Suppressor macrophage treated with lipopolysaccharide for 1 hour (primary cell): ENCODE results near the gene CSE1L.
"Not testable (repeated sequence)": the region's sequence is repeated elsewhere in the genome, so short reads cannot be mapped to it uniquely, and the experiment has no call there.

Source experiments
- DNase-seq, 3 donors: peaks; one replicate each; pipeline ENCODE4 v3.0.0-alpha.2; 2020 to 2022

Gene CSE1L

DNA sequence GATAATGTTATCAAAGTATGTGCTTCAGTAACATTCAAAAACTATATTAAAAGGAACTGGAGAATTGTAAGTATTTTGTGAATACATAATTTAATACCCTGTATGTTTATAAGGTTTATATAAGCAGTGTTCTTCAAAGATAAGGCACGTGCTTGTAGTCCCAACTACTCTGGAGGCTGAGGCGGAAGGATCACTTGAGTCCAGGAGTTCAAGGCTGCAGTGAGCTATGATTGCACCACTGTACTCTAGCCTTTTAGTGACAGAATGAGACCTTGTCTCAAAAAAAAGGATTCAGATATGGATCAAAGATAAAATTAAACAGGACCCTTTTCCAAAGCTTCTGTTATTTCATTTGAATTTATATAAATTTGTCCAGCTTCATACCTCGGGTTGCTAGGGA is 17.2 kb downstream of the CSE1L start:
- DNase-seq: no peak

DNA sequence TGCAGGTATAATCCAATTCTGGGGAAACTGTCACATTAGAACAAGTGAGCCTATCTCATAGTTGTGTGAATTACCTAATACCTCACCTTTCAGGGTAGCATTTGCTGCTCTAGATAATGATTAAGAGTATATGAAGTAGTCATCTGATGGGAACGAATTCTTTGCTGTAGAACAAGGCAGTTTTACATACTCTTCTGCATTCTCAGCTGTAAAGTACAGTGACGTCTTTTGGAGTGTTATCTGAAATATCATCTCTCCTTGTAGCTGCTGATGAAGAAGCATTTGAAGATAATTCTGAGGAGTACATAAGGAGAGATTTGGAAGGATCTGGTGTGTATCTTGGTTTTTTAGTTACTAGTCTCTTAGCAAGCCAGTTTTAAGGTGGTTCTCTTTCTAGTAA is 28.4 kb downstream of the CSE1L start:
- no peak for DNase-seq

- DNase-seq: no peak
Observed at GRCh38 chr20:49078310-49078709, 32.2 kb downstream of the CSE1L start.

DNA sequence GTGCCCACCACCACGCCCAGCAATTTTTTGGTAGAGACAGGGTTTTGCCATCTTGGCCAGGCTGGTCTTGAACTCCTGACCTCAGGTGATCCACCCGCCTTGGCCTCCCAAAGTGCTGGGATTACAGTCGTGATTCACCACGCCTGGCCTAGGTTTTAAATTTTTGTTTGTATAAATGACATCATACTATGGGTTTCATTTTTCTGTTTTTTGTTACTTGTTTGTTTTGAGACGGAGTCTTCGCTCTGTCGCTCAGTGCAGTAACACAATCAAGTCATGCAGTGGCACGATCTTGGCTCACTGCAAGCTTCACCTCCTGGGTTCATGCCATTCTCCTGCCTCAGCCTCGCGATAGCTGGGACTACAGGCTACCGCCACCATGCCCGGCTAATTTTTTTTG is 36.2 kb downstream of the CSE1L start:
- not testable (repeated sequence) for DNase-seq

GRCh38 chr20:49091104-49091503 is 45.0 kb downstream of the CSE1L start:
- no peak for DNase-seq

GRCh38 chr20:49091762-49092161 is 45.6 kb downstream of the CSE1L start:
- DNase-seq: no peak

- DNase-seq: no peak
Observed at GRCh38 chr20:49096203-49096730, 50.2 kb downstream of the CSE1L start.

DNA sequence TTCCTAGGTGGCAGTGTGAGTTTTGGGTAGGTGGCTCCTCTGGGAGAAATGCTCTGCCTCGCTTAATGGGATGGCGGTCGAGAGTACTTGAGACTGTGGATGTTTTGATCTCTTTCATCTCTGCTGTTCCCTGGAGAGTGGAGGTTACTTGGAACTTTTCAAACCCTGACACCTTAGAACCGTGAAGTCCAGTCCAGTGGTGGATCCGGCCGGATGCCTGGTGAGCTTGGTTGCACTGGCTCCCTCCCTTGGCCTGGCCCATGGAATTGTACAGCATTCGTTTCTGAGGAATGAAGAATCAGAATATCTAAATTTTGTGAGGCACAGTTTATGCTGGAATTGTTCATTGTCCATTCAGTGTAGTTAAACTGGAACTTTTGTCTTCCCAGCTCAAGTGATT is 51.0 kb downstream of the CSE1L start:
- DNase-seq: no peak

GRCh38 chr20:49098136-49098535 is 52.0 kb downstream of the CSE1L start:
- no peak for DNase-seq

GRCh38 chr20:49099011-49099410 is 52.9 kb downstream of the CSE1L start:
- DNase-seq: no peak

- DNase-seq: not testable (repeated sequence)
Observed at GRCh38 chr20:49100292-49100691, 54.2 kb downstream of the CSE1L start.

DNA sequence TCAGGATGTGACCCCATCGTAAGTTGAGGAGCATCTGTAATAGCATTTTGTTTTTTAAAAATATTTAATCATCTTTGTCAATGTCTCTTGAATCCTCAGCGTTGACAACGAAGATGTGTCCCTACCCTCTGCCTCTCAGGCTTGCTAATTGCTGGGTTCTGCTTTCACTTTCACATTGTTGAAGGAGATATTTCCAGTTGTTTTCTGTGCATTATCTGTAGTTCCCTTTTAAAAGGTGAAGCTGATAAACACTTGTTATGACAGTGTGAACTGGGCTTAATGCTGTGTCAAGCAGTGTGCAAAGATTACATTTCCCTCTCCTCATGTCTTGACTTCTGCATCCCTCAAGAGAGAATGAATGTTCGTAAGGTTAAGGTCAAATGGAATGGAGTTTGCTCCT is 54.9 kb downstream of the CSE1L start:
- peak; percentile 25 to 53 (median 27) for DNase-seq

GRCh38 chr20:49103019-49103418 is 56.9 kb downstream of the CSE1L start:
- no peak for DNase-seq

GRCh38 chr20:49103647-49104364 is 57.7 kb downstream of the CSE1L start:
- no peak for DNase-seq

DNA sequence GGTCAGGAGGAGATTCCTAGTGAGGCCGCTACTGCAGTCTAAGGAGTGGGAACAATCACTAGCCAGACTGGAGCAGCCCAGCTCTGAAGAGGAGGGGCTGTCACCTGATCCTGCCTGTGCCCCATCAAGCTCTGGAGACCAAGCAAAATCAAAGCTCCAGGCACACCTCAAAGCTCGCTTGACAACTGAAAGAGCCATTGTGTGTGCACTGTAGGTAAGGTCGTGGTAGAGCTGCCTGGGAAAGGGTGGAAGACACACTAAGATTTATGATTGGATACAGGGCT is 58.2 kb downstream of the CSE1L start:
- no peak for DNase-seq

DNA sequence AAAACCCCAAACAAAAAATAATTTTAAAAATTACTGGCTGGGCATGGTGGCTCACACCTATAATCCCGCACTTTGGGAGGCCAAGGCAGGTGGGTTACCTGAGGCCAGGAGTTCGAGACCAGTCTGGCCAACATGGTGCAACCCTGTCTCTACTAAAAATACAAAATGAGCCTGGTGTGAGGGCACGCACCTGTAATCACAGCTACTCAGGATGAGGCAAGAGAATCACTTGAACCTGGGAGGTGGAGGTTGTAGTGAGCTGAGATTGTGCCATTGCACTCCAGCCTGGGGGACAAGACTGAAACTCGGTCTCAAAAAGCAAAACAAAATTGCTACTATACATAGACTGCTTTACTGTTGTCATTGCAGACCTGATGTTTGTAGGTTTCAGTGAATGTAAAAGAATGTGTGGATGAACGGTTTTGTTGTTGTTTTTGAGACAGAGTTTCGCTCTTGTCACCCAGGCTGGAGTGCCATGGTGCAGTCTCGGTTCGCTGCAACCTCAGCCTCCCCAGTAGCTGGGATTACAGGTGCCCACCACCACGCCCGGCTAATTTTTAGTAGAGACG is 59.0 kb downstream of the CSE1L start:
- not testable (repeated sequence) for DNase-seq

DNA sequence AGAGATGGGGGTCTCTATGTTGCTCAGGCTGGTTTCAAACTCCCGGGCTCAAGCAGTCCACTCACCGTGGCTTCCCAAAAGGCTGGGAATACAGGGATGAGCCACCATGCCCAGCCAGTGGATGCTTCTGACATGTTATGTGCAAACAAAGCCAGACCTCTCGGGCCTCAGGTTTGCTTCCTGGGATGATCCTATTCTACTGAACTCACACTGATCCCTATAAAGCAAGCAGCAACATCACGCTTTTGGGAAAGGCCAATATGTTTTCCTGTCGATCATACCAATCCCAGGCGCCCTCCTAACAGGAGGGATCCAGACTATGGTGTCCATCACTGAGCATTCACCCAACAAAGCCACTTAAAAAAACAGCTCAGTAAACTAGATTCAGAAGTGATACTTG is 60.2 kb downstream of the CSE1L start:
- DNase-seq: no peak

- DNase-seq: no peak
Observed at GRCh38 chr20:49110767-49111694, 64.9 kb downstream of the CSE1L start.

- DNase-seq: no peak
Observed at GRCh38 chr20:49112596-49113274, 66.6 kb downstream of the CSE1L start.

DNA sequence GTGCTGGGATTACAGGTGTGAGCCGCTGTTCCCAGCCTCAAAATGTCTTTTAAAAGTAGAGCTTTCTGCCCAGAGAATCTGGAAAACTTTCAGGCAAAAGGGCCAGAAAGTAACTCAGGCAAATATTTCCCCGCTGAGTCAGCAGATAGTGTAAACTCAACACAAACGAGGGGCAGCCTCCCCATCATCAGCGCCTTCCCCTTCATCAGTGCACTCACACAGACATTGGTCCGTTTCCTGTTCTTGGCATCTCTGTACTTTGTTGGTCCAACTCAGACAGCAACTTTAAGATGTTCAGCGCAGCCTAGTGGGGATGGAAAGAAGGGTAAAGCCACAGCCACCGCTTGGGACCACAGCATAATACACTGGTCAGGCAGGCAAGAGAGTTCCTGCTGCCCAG is 69.5 kb downstream of the CSE1L start:
- no peak for DNase-seq

- no peak for DNase-seq
Observed at GRCh38 chr20:49118307-49118706, 72.2 kb downstream of the CSE1L start.

DNA sequence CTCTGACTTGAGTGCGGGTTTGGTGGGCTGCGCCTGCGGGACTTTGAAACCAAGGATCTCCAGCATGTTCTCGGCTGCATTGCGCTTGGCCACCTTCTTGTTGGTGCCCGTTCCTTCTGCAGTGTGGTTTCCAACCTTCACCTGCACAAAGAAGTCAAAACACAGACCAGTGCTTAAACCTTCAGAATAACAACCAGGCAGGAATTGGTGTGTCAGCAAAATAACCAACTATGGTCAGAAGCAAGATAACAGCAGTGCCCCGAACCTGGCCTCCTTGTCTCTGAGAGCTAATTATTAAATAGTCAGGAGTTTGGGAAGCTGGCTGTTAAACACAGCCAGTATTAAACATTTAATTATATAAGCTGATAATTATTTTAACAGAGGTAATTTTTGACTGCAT is 73.9 kb downstream of the CSE1L start:
- no peak for DNase-seq

DNA sequence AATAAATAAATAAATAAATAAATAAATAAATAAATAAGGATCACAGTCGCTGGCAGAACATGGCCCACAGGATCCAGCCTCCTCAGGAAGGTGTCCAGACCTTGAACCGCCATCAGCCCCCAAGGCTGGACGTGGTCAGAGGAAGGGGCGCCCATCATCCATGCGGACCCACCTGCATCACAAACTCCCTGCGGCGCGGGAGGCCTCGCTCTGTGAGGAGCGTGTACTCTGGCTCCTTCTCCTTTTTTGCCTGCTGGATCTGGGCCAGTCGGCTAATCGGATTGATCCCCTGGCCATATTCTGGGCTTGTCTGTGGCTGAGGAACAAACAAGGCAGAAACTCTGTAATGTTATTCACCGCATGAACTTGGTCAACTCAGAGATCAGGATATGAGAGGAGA is 76.8 kb downstream of the CSE1L start:
- DNase-seq: no peak
